BLaER1 (cell line): Measurements from ENCODE around the gene ABHD17A.
"Not testable (repeated sequence)": the region's sequence is repeated elsewhere in the genome, so short reads cannot be mapped to it uniquely, and the experiment has no call there.

Source experiments
- H3K27ac ChIP-seq: shearing (Covaris generic); formaldehyde crosslinking; 2 replicates; pipeline ENCODE4 v1.8.1; 2022
- H3K27me3 ChIP-seq: shearing (Covaris generic); formaldehyde crosslinking; 2 replicates; pipeline ENCODE4 v1.8.1; 2022
- H3K36me3 ChIP-seq: shearing (Covaris generic); formaldehyde crosslinking; 2 replicates; pipeline ENCODE4 v1.8.1; 2022
- H3K4me1 ChIP-seq: shearing (Covaris generic); formaldehyde crosslinking; 2 replicates; pipeline ENCODE4 v1.8.1; 2022
- H3K4me2 ChIP-seq: shearing (Covaris generic); formaldehyde crosslinking; 2 replicates; pipeline ENCODE4 v1.8.1; 2022
- H3K4me3 ChIP-seq: shearing (Covaris generic); formaldehyde crosslinking; 2 replicates; pipeline ENCODE4 v1.8.1; 2022
- H3K9ac ChIP-seq: shearing (Covaris generic); formaldehyde crosslinking; 2 replicates; pipeline ENCODE4 v1.8.1; 2022
- H3K9me3 ChIP-seq: shearing (Covaris generic); formaldehyde crosslinking; 2 replicates; pipeline ENCODE4 v1.8.1; 2022
- H4K20me1 ChIP-seq: shearing (Covaris generic); formaldehyde crosslinking; 2 replicates; pipeline ENCODE4 v1.8.1; 2022
- Cebpa-rat ChIP-seq: shearing (Covaris generic); IDR thresholded peaks from 2 replicates; pipeline ENCODE4 v1.8.1; 2022

The ABHD17A gene

GRCh38 chr19:1905110-1905862, 20.0 kb upstream of the ABHD17A start, which contains the start of the genes ADAT3 and SCAMP4:
ADAT3 (plus strand) TSS chr19:1905399; CDS start chr19:1912048, 6,649 bp downstream.
SCAMP4 (plus strand) TSS chr19:1905399; CDS start chr19:1915020, 9,621 bp downstream.
- Histone ChIP-seq H3K27ac (peak within 1 kb of the TSS; percentile 92), H3K9me3 (no peaks in the 10 kb centered on the region), H3K27me3 (no peaks in the 10 kb centered on the region), H3K4me3 (peak within 1 kb of the TSS; percentile 81), H3K36me3 (no peaks in the 10 kb centered on the region), H3K9ac (peak within 1 kb of the TSS; percentile 89), H3K4me2 (peak within 1 kb of the TSS; percentile 94), H4K20me1 (peaks cover 44% of the 10 kb centered on the region), H3K4me1 (peaks cover 70% of the 10 kb centered on the region)
- no peak for TF ChIP-seq Cebpa-rat

DNA sequence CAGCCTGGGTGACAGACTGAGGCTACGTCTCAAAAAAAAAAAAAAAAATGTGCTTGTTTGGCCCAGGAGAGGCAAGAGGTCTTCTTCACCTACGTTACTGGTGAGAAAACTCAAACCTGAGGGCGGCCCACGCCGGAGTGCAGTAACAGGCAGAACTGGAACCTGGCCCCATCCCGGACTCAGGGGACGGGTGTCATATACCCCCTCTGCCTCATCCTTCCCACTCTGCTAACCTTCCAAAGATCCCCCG, 19.5 kb upstream of the ABHD17A start:
- H3K27ac ChIP-seq: peak overlapping the region; percentile 92
- no peak for TF ChIP-seq Cebpa-rat
- peak overlapping the region; percentile 74 for H3K4me2 ChIP-seq
- H4K20me1 ChIP-seq: peaks cover 39% of the 10 kb centered on the region
- no peaks in the 10 kb centered on the region for H3K36me3 ChIP-seq
- peak overlapping the region; percentile 47; the same call in 1 of the 2 replicates for H3K9ac ChIP-seq
- no peaks in the 10 kb centered on the region for H3K27me3 ChIP-seq
- no peaks in the 10 kb centered on the region for H3K9me3 ChIP-seq
- peak overlapping the region; percentile 81 for H3K4me3 ChIP-seq
- H3K4me1 ChIP-seq: peaks cover 65% of the 10 kb centered on the region

DNA sequence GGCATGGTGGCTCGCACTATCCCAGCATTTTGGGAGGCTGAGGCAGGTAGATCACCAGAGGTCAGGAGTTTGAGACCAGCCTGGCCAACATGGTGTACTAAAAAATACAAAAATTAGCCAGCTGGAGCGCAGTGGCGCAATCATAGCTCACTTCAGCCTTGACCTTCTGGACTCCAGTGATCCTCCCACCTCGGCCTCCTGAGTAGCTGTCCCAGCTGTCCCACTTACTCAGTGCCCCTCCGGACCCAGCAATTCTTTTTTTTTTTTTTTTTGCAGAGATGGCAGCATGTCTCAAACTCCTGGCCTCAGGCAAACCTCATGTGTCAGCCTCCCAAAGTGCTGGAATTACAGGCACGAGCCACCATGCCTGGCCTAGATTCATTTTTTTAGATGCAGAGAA, 17.6 kb upstream of the ABHD17A start:
- no peak overlapping the region for H3K27ac ChIP-seq
- no peak overlapping the region for H3K9ac ChIP-seq
- H3K4me2 ChIP-seq: peak overlapping the region; percentile 74

DNA sequence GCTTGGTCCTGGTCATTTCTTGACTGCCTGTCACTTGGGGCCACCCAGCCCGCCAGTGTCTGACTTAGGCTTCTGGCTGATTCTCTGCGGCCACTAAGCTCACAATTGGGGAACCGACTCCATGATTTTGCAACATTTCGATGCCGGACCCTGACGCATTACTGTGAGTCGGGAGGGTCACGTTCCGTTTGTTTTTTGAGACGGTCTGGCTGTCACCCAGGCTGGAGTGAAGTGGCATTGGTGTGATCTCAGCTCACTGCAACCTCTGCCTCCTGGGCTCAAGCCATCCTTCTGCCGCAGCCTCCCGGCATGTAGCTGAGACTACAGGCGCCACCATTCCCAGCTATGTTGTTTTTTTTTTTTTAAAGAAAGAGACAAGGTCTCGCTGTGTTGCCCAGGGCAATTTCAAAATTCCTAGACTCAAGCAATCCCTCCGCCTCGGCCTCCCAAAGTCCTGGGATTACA, 16.7 kb upstream of the ABHD17A start:
- peaks cover 54% of the 10 kb centered on the region for H3K4me1 ChIP-seq
- H3K27me3 ChIP-seq: no peaks in the 10 kb centered on the region
- H3K27ac ChIP-seq: no peak overlapping the region
- no peak for TF ChIP-seq Cebpa-rat
- H3K4me3 ChIP-seq: no peak overlapping the region
- H3K9me3 ChIP-seq: no peaks in the 10 kb centered on the region
- no peak overlapping the region for H3K4me2 ChIP-seq
- H3K9ac ChIP-seq: no peak overlapping the region
- H4K20me1 ChIP-seq: peaks cover 11% of the 10 kb centered on the region
- no peaks in the 10 kb centered on the region for H3K36me3 ChIP-seq

More for the DNA sequence above, 17.6 kb upstream of the ABHD17A start:
- no peaks in the 10 kb centered on the region for H3K27me3 ChIP-seq
- no peak for TF ChIP-seq Cebpa-rat
- H3K4me3 ChIP-seq: no peak overlapping the region
- H3K4me1 ChIP-seq: peaks cover 54% of the 10 kb centered on the region
- H3K9me3 ChIP-seq: no peaks in the 10 kb centered on the region
- no peaks in the 10 kb centered on the region for H3K36me3 ChIP-seq
- peaks cover 20% of the 10 kb centered on the region for H4K20me1 ChIP-seq

- no peak for TF ChIP-seq Cebpa-rat
- Histone ChIP-seq H4K20me1 (no peaks in the 10 kb centered on the region), H3K9me3 (no peaks in the 10 kb centered on the region), H3K27me3 (no peaks in the 10 kb centered on the region), H3K4me2 (peak overlapping the region; percentile 81), H3K9ac (peak overlapping the region; percentile 61; the same call in 1 of the 2 replicates), H3K27ac (peak overlapping the region; percentile 90), H3K4me3 (peak overlapping the region; percentile 25; the same call in 1 of the 2 replicates), H3K4me1 (peaks cover 68% of the 10 kb centered on the region), H3K36me3 (no peaks in the 10 kb centered on the region)
Observed at GRCh38 chr19:1896508-1896907, 11.2 kb upstream of the ABHD17A start.

DNA sequence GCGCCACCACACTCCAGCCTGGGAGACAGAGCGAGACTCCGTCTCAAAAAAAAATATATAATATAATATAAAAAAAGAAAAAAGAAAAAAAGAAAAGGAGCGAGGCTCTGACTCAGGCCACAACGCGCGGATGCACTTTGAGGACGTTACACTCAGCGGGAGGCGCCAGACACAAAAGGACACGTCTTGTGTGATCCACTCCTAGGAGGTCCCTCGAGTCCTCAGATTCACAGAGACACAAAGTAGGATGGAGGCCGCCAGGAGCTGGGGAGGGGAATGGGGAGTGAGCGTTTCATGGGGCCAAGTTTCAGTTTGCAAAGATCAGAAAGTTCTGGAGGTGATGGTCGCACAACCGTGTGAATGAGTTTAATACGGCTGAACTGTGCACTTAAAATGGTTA, 8.5 kb upstream of the ABHD17A start:
- Histone ChIP-seq H3K9ac (no peak overlapping the region), H3K9me3 (no peaks in the 10 kb centered on the region), H3K4me3 (no peak overlapping the region), H3K27ac (no peak overlapping the region), H3K4me1 (peaks cover 68% of the 10 kb centered on the region), H3K27me3 (no peaks in the 10 kb centered on the region), H4K20me1 (no peaks in the 10 kb centered on the region), H3K4me2 (peak overlapping the region; percentile 81), H3K36me3 (no peaks in the 10 kb centered on the region)
- no peak for TF ChIP-seq Cebpa-rat

- Histone ChIP-seq H3K4me2 (no peak overlapping the region), H4K20me1 (peaks cover 2% of the 10 kb centered on the region), H3K9me3 (no peaks in the 10 kb centered on the region), H3K4me3 (no peak overlapping the region), H3K4me1 (peaks cover 53% of the 10 kb centered on the region), H3K36me3 (no peaks in the 10 kb centered on the region), H3K27ac (no peak overlapping the region), H3K27me3 (no peaks in the 10 kb centered on the region), H3K9ac (no peak overlapping the region)
- TF ChIP-seq Cebpa-rat: no peak
Observed at GRCh38 chr19:1889907-1890306, 4.6 kb upstream of the ABHD17A start.

GRCh38 chr19:1888385-1888784, 3.1 kb upstream of the ABHD17A start:
- Histone ChIP-seq H3K4me2 (no peak overlapping the region), H3K9me3 (no peaks in the 10 kb centered on the region), H3K27ac (0 out of 2 replicates have a peak overlapping the region, but pooled peaks have one; percentile 32), H3K4me3 (no peak overlapping the region), H3K9ac (no peak overlapping the region), H3K4me1 (peaks cover 50% of the 10 kb centered on the region), H3K27me3 (no peaks in the 10 kb centered on the region), H3K36me3 (no peaks in the 10 kb centered on the region), H4K20me1 (peaks cover 17% of the 10 kb centered on the region)
- no peak for TF ChIP-seq Cebpa-rat

GRCh38 chr19:1886360-1886759, 1.1 kb upstream of the ABHD17A start:
- H3K36me3 ChIP-seq, H3K9ac ChIP-seq, H3K27ac ChIP-seq: not testable (repeated sequence)

DNA sequence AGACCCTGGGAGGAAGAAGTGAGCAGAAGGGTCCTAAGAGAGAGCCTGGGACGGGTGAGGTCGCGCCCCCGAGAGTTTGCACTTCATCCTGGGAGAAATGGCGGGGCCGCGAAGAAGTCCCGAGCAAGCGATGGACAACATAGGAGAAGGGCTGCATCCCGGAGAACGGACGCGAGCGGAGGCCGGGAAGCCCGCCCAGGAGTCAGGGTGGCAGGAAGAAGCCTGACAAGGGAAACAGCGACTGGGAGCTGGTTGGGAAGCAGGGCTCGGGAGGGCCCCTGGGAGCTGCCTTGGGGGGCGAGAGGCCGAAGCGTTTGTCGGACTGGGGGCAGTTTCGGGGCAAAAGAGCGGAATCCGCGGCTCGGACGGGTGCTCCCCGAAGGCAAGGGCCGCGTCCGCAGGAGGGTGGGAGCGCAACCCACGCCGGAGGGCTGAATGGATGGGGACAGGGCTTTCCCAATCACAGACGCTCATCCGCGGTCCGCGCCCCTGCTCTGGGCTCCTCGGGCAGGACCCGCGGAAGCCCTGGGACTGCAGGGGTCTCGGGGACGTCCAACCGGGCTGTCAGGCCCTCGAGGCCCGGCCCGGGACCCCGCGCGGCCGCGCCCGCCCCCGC, 469 bp downstream of the ABHD17A start:
- Histone ChIP-seq H3K4me2 (peak overlapping the region; percentile 99), H3K27ac (peak overlapping the region; percentile 92), H4K20me1 (peaks cover 42% of the 10 kb centered on the region), H3K4me3 (peak overlapping the region; percentile 99), H3K36me3 (peaks cover 12% of the 10 kb centered on the region), H3K4me1 (peaks cover 69% of the 10 kb centered on the region), H3K9ac (peak overlapping the region; percentile 96), H3K9me3 (no peaks in the 10 kb centered on the region), H3K27me3 (no peaks in the 10 kb centered on the region)
- no peak for TF ChIP-seq Cebpa-rat

More at GRCh38 chr19:1886360-1886759, 1.1 kb upstream of the ABHD17A start:
- H3K4me2 ChIP-seq: peak overlapping the region; percentile 32
- not testable (repeated sequence) for H3K9me3 ChIP-seq, H3K27me3 ChIP-seq, H3K4me3 ChIP-seq
- peaks cover 55% of the 10 kb centered on the region for H3K4me1 ChIP-seq
- H4K20me1 ChIP-seq: peaks cover 28% of the 10 kb centered on the region
